ENCODE data around the gene ARMC10. TPM values are rescaled to one million over a fixed set of nuclear protein-coding genes. Genes with fewer than 3 reads are reported as not detected.

Gene ARMC10
- total RNA-seq, 1 donor from 2014 or later, result 26.6 TPM

GRCh38 chr7:103123529-103123928, 48.6 kb downstream of the ARMC10 start:
- DNase-seq (ENCODE audit: low spot score in 2 of 2, unreplicated experiment in 2 of 2), result no peak

GRCh38 chr7:103124429-103124979, 49.6 kb downstream of the ARMC10 start:
- H3K4me3 Mint-ChIP-seq, result no peak overlapping the region
- no peak overlapping the region for H3K27ac Mint-ChIP-seq
- DNase-seq (ENCODE audit: low spot score in 2 of 2, unreplicated experiment in 2 of 2), result no peak
- peaks cover 40% of the 10 kb centered on the region for H3K36me3 Mint-ChIP-seq
- H3K9me3 Mint-ChIP-seq, result no peaks in the 10 kb centered on the region
- no peaks in the 10 kb centered on the region for H3K4me1 Mint-ChIP-seq
- H3K27me3 Mint-ChIP-seq (ENCODE audit: low read depth), result no peaks in the 10 kb centered on the region
- TF ChIP-seq CTCF (IDR thresholded peaks at IDR 0.05; ENCODE audit: unreplicated experiment), result no peak

More at GRCh38 chr7:103123529-103123928, 48.6 kb downstream of the ARMC10 start:
- H3K36me3 Mint-ChIP-seq, result peaks cover 42% of the 10 kb centered on the region
- no peaks in the 10 kb centered on the region for H3K27me3 Mint-ChIP-seq (ENCODE audit: low read depth)
- H3K4me3 Mint-ChIP-seq, result no peak overlapping the region
- no peaks in the 10 kb centered on the region for H3K9me3 Mint-ChIP-seq
- H3K27ac Mint-ChIP-seq, result no peak overlapping the region
- H3K4me1 Mint-ChIP-seq, result no peaks in the 10 kb centered on the region
- TF ChIP-seq CTCF (IDR thresholded peaks at IDR 0.05; ENCODE audit: unreplicated experiment), result no peak

GRCh38 chr7:103127006-103127405, 52.1 kb downstream of the ARMC10 start:
- DNase-seq (ENCODE audit: low spot score in 2 of 2, unreplicated experiment in 2 of 2), result no peak
- Mint-ChIP-seq H3K4me1 (peaks cover 8% of the 10 kb centered on the region), H3K4me3 (no peak overlapping the region), H3K27me3 (ENCODE audit: low read depth) (no peaks in the 10 kb centered on the region), H3K27ac (no peak overlapping the region), H3K9me3 (no peaks in the 10 kb centered on the region), H3K36me3 (peaks cover 31% of the 10 kb centered on the region)
- TF ChIP-seq CTCF (IDR thresholded peaks at IDR 0.05; ENCODE audit: unreplicated experiment), result no peak

GRCh38 chr7:103129702-103130549, 55.0 kb downstream of the ARMC10 start:
- Mint-ChIP-seq H3K27me3 (ENCODE audit: low read depth) (no peaks in the 10 kb centered on the region), H3K36me3 (peaks cover 22% of the 10 kb centered on the region), H3K4me3 (no peak overlapping the region), H3K9me3 (no peaks in the 10 kb centered on the region), H3K4me1 (peaks cover 11% of the 10 kb centered on the region), H3K27ac (peak overlapping the region; percentile 23)
- no peak for TF ChIP-seq CTCF (IDR thresholded peaks at IDR 0.05; ENCODE audit: unreplicated experiment)
- DNase-seq (ENCODE audit: low spot score in 2 of 2, unreplicated experiment in 2 of 2), result no peak

GRCh38 chr7:103130901-103131624, 56.1 kb downstream of the ARMC10 start:
- no peak overlapping the region for H3K27ac Mint-ChIP-seq
- TF ChIP-seq CTCF (IDR thresholded peaks at IDR 0.05; ENCODE audit: unreplicated experiment), result no peak
- no peaks in the 10 kb centered on the region for H3K9me3 Mint-ChIP-seq
- H3K36me3 Mint-ChIP-seq, result peaks cover 20% of the 10 kb centered on the region
- no peak for DNase-seq (ENCODE audit: low spot score in 2 of 2, unreplicated experiment in 2 of 2)
- H3K4me1 Mint-ChIP-seq, result peaks cover 17% of the 10 kb centered on the region
- no peaks in the 10 kb centered on the region for H3K27me3 Mint-ChIP-seq (ENCODE audit: low read depth)
- no peak overlapping the region for H3K4me3 Mint-ChIP-seq

Data from mesothelial cell of epicardium (in vitro differentiated cells).